Measurements from ENCODE around the gene CTRB1. TPM values are rescaled to one million over a fixed set of nuclear protein-coding genes. Genes with fewer than 3 reads are reported as not detected.
"Not testable (repeated sequence)": the region's sequence is repeated elsewhere in the genome, so short reads cannot be mapped to it uniquely, and the experiment has no call there.

Gene CTRB1
- total RNA-seq, 1 experiment from 2014 or later: not detected

- H3K4me3 Mint-ChIP-seq (ENCODE audit: unreplicated experiment): no peak overlapping the region
- H3K36me3 ChIP-seq (ENCODE audit: control insufficient read depth, insufficient read depth, low read length): no peaks in the 10 kb centered on the region
- H3K27me3 Mint-ChIP-seq (ENCODE audit: insufficient read depth, unreplicated experiment): peaks cover 3% of the 10 kb centered on the region
- H3K4me3 ChIP-seq (ENCODE audit: low read depth, low read length): no peak overlapping the region
- peaks cover 6% of the 10 kb centered on the region for H3K36me3 Mint-ChIP-seq (ENCODE audit: insufficient read depth, unreplicated experiment)
- DNase-seq: no peak
- H3K4me1 Mint-ChIP-seq (ENCODE audit: low read depth, unreplicated experiment): no peaks in the 10 kb centered on the region
- no peaks in the 10 kb centered on the region for H3K27me3 ChIP-seq (replicated peaks; ENCODE audit: control insufficient read depth, insufficient read depth, low read length)
- TF ChIP-seq CTCF (IDR thresholded peaks at IDR 0.05; ENCODE audit: insufficient read depth in 1 of 2, low read depth in 1 of 2, low read length in 1 of 2, severe bottlenecking in 1 of 2, unreplicated experiment in 1 of 2): no peak
- H3K27ac Mint-ChIP-seq (ENCODE audit: unreplicated experiment): no peak overlapping the region
- no TSS peak for BruUV-seq (replicated peaks)
- H3K9me3 Mint-ChIP-seq (ENCODE audit: unreplicated experiment): no peaks in the 10 kb centered on the region
- intact Hi-C loops (cut with micrococcal nuclease; ENCODE audit: unreplicated experiment): no loop called here
- ChIA-PET CTCF (interaction anchor here (1.1 kb wide), 1 partner anchor 17 kb away, joined by 4 read pairs; no protein-coding TSS in a partner anchor), POLR2A (no interaction called here)
- H3K4me1 ChIP-seq: no peaks in the 10 kb centered on the region
- H3K9me3 ChIP-seq: no peaks in the 10 kb centered on the region
Observed at GRCh38 chr16:75203667-75204409, 14.9 kb upstream of the CTRB1 start.

GRCh38 chr16:75204410-75204758, 14.4 kb upstream of the CTRB1 start:
- ChIA-PET CTCF (no interaction called here), POLR2A (no interaction called here)
- no peaks in the 10 kb centered on the region for H3K4me1 Mint-ChIP-seq (ENCODE audit: low read depth, unreplicated experiment)
- H3K4me3 ChIP-seq (ENCODE audit: low read depth, low read length): no peak overlapping the region
- DNase-seq: no peak
- no peak overlapping the region for H3K4me3 Mint-ChIP-seq (ENCODE audit: unreplicated experiment)
- peaks cover 6% of the 10 kb centered on the region for H3K36me3 Mint-ChIP-seq (ENCODE audit: insufficient read depth, unreplicated experiment)
- H3K36me3 ChIP-seq (ENCODE audit: control insufficient read depth, insufficient read depth, low read length): no peaks in the 10 kb centered on the region
- no peak for TF ChIP-seq CTCF (IDR thresholded peaks at IDR 0.05; ENCODE audit: insufficient read depth in 1 of 2, low read depth in 1 of 2, low read length in 1 of 2, severe bottlenecking in 1 of 2, unreplicated experiment in 1 of 2)
- H3K4me1 ChIP-seq: no peaks in the 10 kb centered on the region
- peaks cover 3% of the 10 kb centered on the region for H3K27me3 Mint-ChIP-seq (ENCODE audit: insufficient read depth, unreplicated experiment)
- H3K9me3 Mint-ChIP-seq (ENCODE audit: unreplicated experiment): no peaks in the 10 kb centered on the region
- intact Hi-C loops (cut with micrococcal nuclease; ENCODE audit: unreplicated experiment): no loop called here
- H3K27me3 ChIP-seq (replicated peaks; ENCODE audit: control insufficient read depth, insufficient read depth, low read length): no peaks in the 10 kb centered on the region
- H3K27ac Mint-ChIP-seq (ENCODE audit: unreplicated experiment): no peak overlapping the region
- H3K9me3 ChIP-seq: no peaks in the 10 kb centered on the region
- no TSS peak for BruUV-seq (replicated peaks)

GRCh38 chr16:75204905-75205304, 13.9 kb upstream of the CTRB1 start:
- H3K4me1 Mint-ChIP-seq (ENCODE audit: low read depth, unreplicated experiment); BruUV-seq (replicated peaks); H3K27me3 Mint-ChIP-seq (ENCODE audit: insufficient read depth, unreplicated experiment); POLR2A ChIA-PET; intact Hi-C loops (cut with micrococcal nuclease; ENCODE audit: unreplicated experiment); H3K9me3 Mint-ChIP-seq (ENCODE audit: unreplicated experiment); H3K4me3 Mint-ChIP-seq (ENCODE audit: unreplicated experiment); DNase-seq; H3K27ac Mint-ChIP-seq (ENCODE audit: unreplicated experiment); H3K4me1 ChIP-seq; H3K27me3 ChIP-seq (replicated peaks; ENCODE audit: control insufficient read depth, insufficient read depth, low read length); H3K9me3 ChIP-seq; H3K36me3 Mint-ChIP-seq (ENCODE audit: insufficient read depth, unreplicated experiment); H3K36me3 ChIP-seq (ENCODE audit: control insufficient read depth, insufficient read depth, low read length); H3K4me3 ChIP-seq (ENCODE audit: low read depth, low read length); CTCF ChIA-PET: not testable (repeated sequence)

- H3K9me3 Mint-ChIP-seq (ENCODE audit: unreplicated experiment); H3K4me3 ChIP-seq (ENCODE audit: low read depth, low read length); H3K27me3 Mint-ChIP-seq (ENCODE audit: insufficient read depth, unreplicated experiment); H3K4me1 ChIP-seq; BruUV-seq (replicated peaks); H3K9me3 ChIP-seq; H3K27me3 ChIP-seq (replicated peaks; ENCODE audit: control insufficient read depth, insufficient read depth, low read length); CTCF ChIA-PET; H3K27ac Mint-ChIP-seq (ENCODE audit: unreplicated experiment); H3K36me3 ChIP-seq (ENCODE audit: control insufficient read depth, insufficient read depth, low read length); H3K36me3 Mint-ChIP-seq (ENCODE audit: insufficient read depth, unreplicated experiment); H3K4me3 Mint-ChIP-seq (ENCODE audit: unreplicated experiment); intact Hi-C loops (cut with micrococcal nuclease; ENCODE audit: unreplicated experiment); DNase-seq; H3K4me1 Mint-ChIP-seq (ENCODE audit: low read depth, unreplicated experiment); POLR2A ChIA-PET: not testable (repeated sequence)
Observed at GRCh38 chr16:75205438-75205837, 13.3 kb upstream of the CTRB1 start.

GRCh38 chr16:75205961-75206748, 12.6 kb upstream of the CTRB1 start:
- H3K27me3 Mint-ChIP-seq (ENCODE audit: insufficient read depth, unreplicated experiment); H3K9me3 Mint-ChIP-seq (ENCODE audit: unreplicated experiment); H3K36me3 ChIP-seq (ENCODE audit: control insufficient read depth, insufficient read depth, low read length); H3K36me3 Mint-ChIP-seq (ENCODE audit: insufficient read depth, unreplicated experiment); H3K27ac Mint-ChIP-seq (ENCODE audit: unreplicated experiment); BruUV-seq (replicated peaks); H3K4me3 ChIP-seq (ENCODE audit: low read depth, low read length); CTCF ChIA-PET; H3K4me1 Mint-ChIP-seq (ENCODE audit: low read depth, unreplicated experiment); H3K4me3 Mint-ChIP-seq (ENCODE audit: unreplicated experiment); H3K9me3 ChIP-seq; H3K4me1 ChIP-seq; POLR2A ChIA-PET; H3K27me3 ChIP-seq (replicated peaks; ENCODE audit: control insufficient read depth, insufficient read depth, low read length); DNase-seq: not testable (repeated sequence)
- intact Hi-C loops (cut with micrococcal nuclease; ENCODE audit: unreplicated experiment): loop anchor here (2.0 kb wide), 1 partner anchor 19 kb away; no protein-coding TSS in a partner anchor
